ENCODE measurements around the gene CNTNAP2. TPM values are rescaled to one million over a fixed set of nuclear protein-coding genes. Genes with fewer than 3 reads are reported as not detected.

Gene CNTNAP2
- total and polyA plus RNA-seq, 9 of the 15 experiments (the other 6 are each of a cell fraction or from before 2014, with no cell fraction given) = 0.04 to 0.62 (median 0.09) TPM; not detected in 4

DNA sequence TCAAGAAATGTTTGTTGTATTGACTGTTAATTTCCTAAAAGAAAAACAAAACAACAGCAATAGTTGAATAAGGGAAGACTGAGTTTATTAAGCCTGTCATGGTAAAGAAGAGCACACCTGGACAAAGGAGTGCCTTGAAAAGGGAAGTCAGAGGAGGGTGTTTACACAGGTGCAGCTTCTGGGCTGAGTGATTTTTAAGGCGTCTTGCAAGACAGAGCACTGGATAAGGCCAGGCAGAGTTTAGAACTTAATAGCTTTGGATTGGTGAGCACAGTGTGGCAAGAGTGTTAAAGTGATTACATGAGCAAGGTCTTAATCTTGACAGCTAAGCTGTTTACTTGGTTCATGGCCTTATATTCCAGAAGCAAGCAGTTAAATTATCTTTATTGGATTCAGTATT is 423.2 kb downstream of the CNTNAP2 start:
- Histone ChIP-seq H3K9me1 (ENCODE audit: control insufficient read depth, insufficient read depth, low read length) (no peaks in the 10 kb centered on the region), H4K20me1 (replicated peaks; ENCODE audit: control insufficient read depth, insufficient read depth, low read length) (no peaks in the 10 kb centered on the region), H3K79me2 (ENCODE audit: control insufficient read depth, insufficient read depth, low read length) (no peaks in the 10 kb centered on the region), H3K36me3 (ENCODE audit: control insufficient read depth, insufficient read depth, low read length) (no peaks in the 10 kb centered on the region), H3K4me2 (ENCODE audit: insufficient read depth, low read length) (no peak overlapping the region), H3K4me3 (no peak overlapping the region), H3K9me3 (replicated peaks; ENCODE audit: control insufficient read depth, insufficient read depth, low read depth, low read length) (peaks cover 4% of the 10 kb centered on the region; the same call in 1 of the 2 replicates), H3K27ac (ENCODE audit: extremely low read depth, low read depth, low read length) (no peak overlapping the region), H3K9ac (ENCODE audit: insufficient read depth in 1 of 2, low read depth in 2 of 2, low read length in 2 of 2) (no peak overlapping the region), H3K27me3 (ENCODE audit: control insufficient read depth in 2 of 2, insufficient read depth in 2 of 2, low read length in 2 of 2) (no peaks in the 10 kb centered on the region), H2AFZ (ENCODE audit: low read depth, low read length) (no peak overlapping the region), H3K4me1 (replicated peaks in 1 of 2; ENCODE audit: control insufficient read depth in 2 of 2, insufficient read depth in 2 of 2, low read length in 2 of 2) (no peaks in the 10 kb centered on the region)
- DNase-seq (ENCODE audit: extremely low read depth in 1 of 4, low spot score in 3 of 4) (no peak), ATAC-seq (no peak), FAIRE-seq (no peak)
- CTCF ChIA-PET (ENCODE audit: low intra/inter-chr PET ratio) = no interaction called here
- no TSS peak for BruUV-seq (replicated peaks)
- 0% methylated on average over 1 of the region's 1 CpG for WGBS (ENCODE audit: insufficient coverage, low coverage, missing lambda C conversion rate)
- in situ Hi-C loops (cut with MboI) (no loop called here), intact Hi-C loops (cut with micrococcal nuclease) (no loop called here)
- POLR2A ChIA-PET = no interaction called here
- TF ChIP-seq BCL6 (CRISPR knock-in tag; IDR thresholded peaks at IDR 0.05) (no peak), NUFIP1 (IDR thresholded peaks at IDR 0.05; ENCODE audit: partially characterized antibody) (no peak), ZNF282 (CRISPR knock-in tag; IDR thresholded peaks at IDR 0.05) (no peak), DPF2 (IDR thresholded peaks at IDR 0.05) (no peak)
- TF ChIP-seq, protein P1, sequence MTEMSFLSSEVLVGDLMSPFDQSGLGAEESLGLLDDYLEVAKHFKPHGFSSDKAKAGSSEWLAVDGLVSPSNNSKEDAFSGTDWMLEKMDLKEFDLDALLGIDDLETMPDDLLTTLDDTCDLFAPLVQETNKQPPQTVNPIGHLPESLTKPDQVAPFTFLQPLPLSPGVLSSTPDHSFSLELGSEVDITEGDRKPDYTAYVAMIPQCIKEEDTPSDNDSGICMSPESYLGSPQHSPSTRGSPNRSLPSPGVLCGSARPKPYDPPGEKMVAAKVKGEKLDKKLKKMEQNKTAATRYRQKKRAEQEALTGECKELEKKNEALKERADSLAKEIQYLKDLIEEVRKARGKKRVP (CRISPR knock-in tag; IDR thresholded peaks at IDR 0.05) = no peak

DNA sequence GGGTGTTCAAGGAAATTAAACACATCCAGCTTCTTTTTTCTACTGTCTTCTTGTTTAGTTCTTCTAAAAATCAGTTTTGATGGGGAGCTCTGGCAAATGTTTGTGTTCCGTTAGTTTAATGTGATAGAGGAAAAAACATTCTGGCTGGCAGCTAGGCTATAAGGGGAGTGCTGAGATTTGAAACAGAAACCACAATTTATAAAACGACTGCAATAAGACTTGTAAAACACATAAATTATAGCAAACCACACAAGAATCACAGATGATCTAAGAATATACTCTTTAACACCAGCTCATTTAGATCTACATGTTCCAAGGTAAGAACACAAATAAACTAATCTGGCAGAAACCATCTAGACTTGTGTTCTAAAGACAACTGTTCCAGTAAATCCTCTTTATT is 425.5 kb downstream of the CNTNAP2 start:
- H4K20me1 ChIP-seq (replicated peaks; ENCODE audit: control insufficient read depth, insufficient read depth, low read length) = no peaks in the 10 kb centered on the region
- H3K9me1 ChIP-seq (ENCODE audit: control insufficient read depth, insufficient read depth, low read length) = no peaks in the 10 kb centered on the region
- no peak overlapping the region for H2AFZ ChIP-seq (ENCODE audit: low read depth, low read length)
- POLR2A ChIA-PET = no interaction called here
- no peak overlapping the region for H3K27ac ChIP-seq (ENCODE audit: extremely low read depth, low read depth, low read length)
- H3K9ac ChIP-seq (ENCODE audit: insufficient read depth in 1 of 2, low read depth in 2 of 2, low read length in 2 of 2) = no peak overlapping the region
- no peaks in the 10 kb centered on the region for H3K27me3 ChIP-seq (ENCODE audit: control insufficient read depth in 2 of 2, insufficient read depth in 2 of 2, low read length in 2 of 2)
- 0% methylated on average over 2 of the region's 2 CpGs for WGBS (ENCODE audit: insufficient coverage, low coverage, missing lambda C conversion rate)
- no peak for TF ChIP-seq HDAC8 (tag; IDR thresholded peaks at IDR 0.05)
- TF ChIP-seq ZSCAN32 (CRISPR knock-in tag; IDR thresholded peaks at IDR 0.05) = no peak
- no peak for TF ChIP-seq DNMT1 (IDR thresholded peaks at IDR 0.05)
- no peak for TF ChIP-seq RNF2 (IDR thresholded peaks at IDR 0.05)
- TF ChIP-seq ZNF324 (CRISPR knock-in tag; IDR thresholded peaks at IDR 0.05) = no peak
- TF ChIP-seq TGIF2 (CRISPR knock-in tag; IDR thresholded peaks at IDR 0.05) = no peak
- BruUV-seq (replicated peaks) = no TSS peak
- no peak overlapping the region for H3K4me2 ChIP-seq (ENCODE audit: insufficient read depth, low read length)
- in situ Hi-C loops (cut with MboI) = no loop called here
- CTCF ChIA-PET (ENCODE audit: low intra/inter-chr PET ratio) = no interaction called here
- intact Hi-C loops (cut with micrococcal nuclease) = no loop called here
- H3K36me3 ChIP-seq (ENCODE audit: control insufficient read depth, insufficient read depth, low read length) = no peaks in the 10 kb centered on the region
- FAIRE-seq (no peak), DNase-seq (ENCODE audit: extremely low read depth in 1 of 4, low spot score in 3 of 4) (no peak), ATAC-seq (no peak)
- no peaks in the 10 kb centered on the region for H3K4me1 ChIP-seq (replicated peaks in 1 of 2; ENCODE audit: control insufficient read depth in 2 of 2, insufficient read depth in 2 of 2, low read length in 2 of 2)
- H3K79me2 ChIP-seq (ENCODE audit: control insufficient read depth, insufficient read depth, low read length) = no peaks in the 10 kb centered on the region
- H3K9me3 ChIP-seq (replicated peaks; ENCODE audit: control insufficient read depth, insufficient read depth, low read depth, low read length) = peaks cover 4% of the 10 kb centered on the region
- H3K4me3 ChIP-seq = no peak overlapping the region
